ENCODE results near the gene CCNL1. TPM values are rescaled to one million over a fixed set of nuclear protein-coding genes. Genes with fewer than 3 reads are reported as not detected.

CCNL1 gene
- total and polyA plus RNA-seq, 2 of the 4 experiments (the other 2 are of a cell fraction), result 60.9 to 83.3 TPM

DNA sequence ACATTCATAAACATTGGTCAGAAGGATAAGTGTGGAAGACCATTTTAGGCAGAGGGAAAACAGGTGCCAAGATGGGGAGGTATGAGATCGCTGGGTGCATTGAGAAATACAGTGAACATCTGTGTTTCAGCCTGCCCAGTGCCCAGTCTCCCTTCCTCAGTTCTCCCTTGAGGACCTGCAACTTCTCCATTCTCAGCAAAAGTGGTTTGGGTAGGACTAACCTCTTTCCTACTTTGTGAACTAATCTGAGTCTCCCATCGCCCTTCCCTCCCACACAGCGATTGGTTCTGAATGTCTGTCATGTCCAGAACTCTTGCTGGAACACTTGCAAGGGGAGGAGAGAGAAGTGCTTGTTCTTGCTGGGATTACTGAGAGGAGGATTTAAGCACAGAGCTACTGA lies 10.9 kb upstream of the CCNL1 start:
- dilution Hi-C loops (cut with HindIII; ENCODE audit: low sequenced_read_pairs, unreplicated experiment) (no loop called here), in situ Hi-C loops (cut with MboI; ENCODE audit: low sequenced_read_pairs) (loop anchor here (25.0 kb wide), 1 partner anchor 1541 kb away; no protein-coding TSS in a partner anchor), intact Hi-C loops (cut with micrococcal nuclease) (no loop called here)
- Histone ChIP-seq H4K91ac (ENCODE audit: insufficient read depth, low read depth, low read length) (no peak overlapping the region), H3K79me1 (ENCODE audit: low read depth in 1 of 2, low read length in 2 of 2) (peaks cover 0 to 3% of the 10 kb centered on the region in 2 experiments; a peak in 3 of 4 replicates), H4K8ac (ENCODE audit: low read depth in 2 of 2, low read length in 2 of 2) (no peak overlapping the region), H3K14ac (replicated peaks; ENCODE audit: low read depth, low read length) (no peak overlapping the region), H3K4me3 (ENCODE audit: insufficient read depth, low read depth, low read length) (no peak overlapping the region), H3K27ac (ENCODE audit: insufficient read depth, low read length) (no peak overlapping the region), H2BK20ac (ENCODE audit: low read depth, low read length) (no peak overlapping the region), H3K4me1 (ENCODE audit: control insufficient read depth, insufficient read depth, low read length) (no peaks in the 10 kb centered on the region; the same call in none of the 2 replicates), H2BK120ac (ENCODE audit: low read depth, low read length) (no peak overlapping the region), H4K20me1 (ENCODE audit: insufficient read depth, low read length) (no peaks in the 10 kb centered on the region), H2AK9ac (replicated peaks; ENCODE audit: low read depth, low read length, poor library complexity) (no peak overlapping the region), H3K4ac (ENCODE audit: low read depth, low read length) (no peak overlapping the region), H2AK5ac (ENCODE audit: low read depth, low read length) (no peak overlapping the region; the same call in 1 of the 2 replicates), H3K18ac (ENCODE audit: low read depth, low read length) (no peak overlapping the region), H3K4me2 (ENCODE audit: low read depth, low read length) (no peak overlapping the region), H3K23ac (ENCODE audit: low read depth, low read length) (0 out of 2 replicates have a peak overlapping the region, but pooled peaks have one; percentile 18), H4K5ac (ENCODE audit: low read depth, low read length) (no peak overlapping the region), H2BK5ac (ENCODE audit: low read depth, low read length, poor library complexity, severe bottlenecking) (no peak overlapping the region), H2AFZ (replicated peaks; ENCODE audit: low read length, poor library complexity) (peak overlapping the region; percentile 19), H3K9ac (ENCODE audit: low read depth, low read length) (no peak overlapping the region), H3K36me3 (ENCODE audit: control insufficient read depth, insufficient read depth, low read length) (no peaks in the 10 kb centered on the region), H2BK15ac (ENCODE audit: low read depth, low read length) (no peak overlapping the region), H3K56ac (ENCODE audit: extremely low read depth, insufficient read depth, low read length) (no peak overlapping the region), H3K9me3 (ENCODE audit: control insufficient read depth, insufficient read depth, low read length) (no peaks in the 10 kb centered on the region), H3K9me1 (ENCODE audit: insufficient read depth, low read length) (peaks cover 5% of the 10 kb centered on the region; the same call in 1 of the 2 replicates), H3K27me3 (ENCODE audit: control insufficient read depth, insufficient read depth, low read length) (no peaks in the 10 kb centered on the region)
- DNase-seq, result no peak
- ChIA-PET CTCF (no interaction called here), POLR2A (ENCODE audit: unreplicated experiment) (no interaction called here)
- TF ChIP-seq MAZ (IDR thresholded peaks at IDR 0.05; ENCODE audit: borderline replicate concordance, low read depth, low read length), result no peak
- TF ChIP-seq RAD21 (IDR thresholded peaks at IDR 0.05; ENCODE audit: low read length), result no peak
- TF ChIP-seq POLR2A (IDR thresholded peaks at IDR 0.05; ENCODE audit: low read depth, low read length), result no peak
- no peak for TF ChIP-seq CTCF (conservative IDR thresholded peaks at IDR 0.05; ENCODE audit: low read depth, low read length)
- no peak for TF ChIP-seq MXI1 (IDR thresholded peaks at IDR 0.05; ENCODE audit: borderline replicate concordance, low read depth, low read length)
- TF ChIP-seq CEBPB (IDR thresholded peaks at IDR 0.05; ENCODE audit: low read depth, low read length), result no peak
- no peak for TF ChIP-seq RFX5 (IDR thresholded peaks at IDR 0.05; ENCODE audit: low read depth, low read length)
- no TSS peak for BruUV-seq (replicated peaks)
- no peak for ATAC-seq (ENCODE audit: low read depth)
- WGBS, 2 experiments (ENCODE audit: extremely low coverage in 2 of 2, insufficient read length in 1 of 2), result no CpG with 5 or more reads among the region's 3 CpGs

All from IMR-90 (cell line).